Left ventricle myocardium inferior (tissue), 1 donor: ENCODE measurements around the gene WIZ. TPM values are rescaled to one million over a fixed set of nuclear protein-coding genes. Genes with fewer than 3 reads are reported as not detected.

Experiments used
- DNase-seq: peaks from one replicate; pipeline ENCODE4 v3.0.0-alpha.2; 2020
- H3K27ac ChIP-seq: fragments of 200-600 bp; replicated peaks from 2 replicates; pipeline ENCODE4 v1.8.0; 2021
- H3K27me3 ChIP-seq: fragments of 200-600 bp; 2 replicates; pipeline ENCODE4 v1.8.0; 2021; ENCODE audit warnings: low read depth
- H3K36me3 ChIP-seq: fragments of 200-600 bp; 2 replicates; pipeline ENCODE4 v1.8.0; 2021
- H3K4me1 ChIP-seq: fragments of 200-600 bp; 2 replicates; pipeline ENCODE4 v1.8.0; 2021
- H3K4me3 ChIP-seq: fragments of 200-600 bp; 2 replicates; pipeline ENCODE4 v1.8.0; 2021; ENCODE audit warnings: mild to moderate bottlenecking, moderate library complexity
- H3K9me3 ChIP-seq: fragments of 200-600 bp; replicated peaks from 2 replicates; pipeline ENCODE4 v1.8.0; 2021
- CTCF ChIP-seq: fragments of 200-600 bp; IDR thresholded peaks from 2 replicates; pipeline ENCODE4 v1.8.0; 2021; ENCODE audit warnings: antibody characterized with exemption, mild to moderate bottlenecking, borderline replicate concordance
- intact Hi-C: fragments of 100-400 bp; cut with micrococcal nuclease; formaldehyde crosslinking; loops from one replicate; pipeline ENCODE4 v1.11.0; 2022
- total RNA-seq: library from RNA; stranded (reverse); fragmentation: NEBNext Ultra II Directional; extraction: Animal tissue kit (Norgen Biotek cat#: 25700); gene quantifications from one replicate; pipeline ENCODE4 v1.2.1, GENCODE V29; 2021
- donor health status: DM: no; HTN: yes; CAD: no; lungs with severe emphysema.

Gene WIZ
- total RNA-seq, 1 donor from 2014 or later, result 25.3 TPM

- Histone ChIP-seq H3K4me1 (peaks cover 52% of the 10 kb centered on the region), H3K36me3 (peaks cover 11% of the 10 kb centered on the region), H3K4me3 (peak overlapping the region; percentile 95), H3K27me3 (no peaks in the 10 kb centered on the region), H3K9me3 (no peaks in the 10 kb centered on the region), H3K27ac (peak overlapping the region; percentile 99)
- TF ChIP-seq CTCF, result no peak
- intact Hi-C loops, result no loop called here
- DNase-seq, result no peak
Measured at GRCh38 chr19:15433519-15434069, 16.2 kb downstream of the WIZ start.

GRCh38 chr19:15432629-15433518 lies 16.9 kb downstream of the WIZ start:
- Histone ChIP-seq H3K27ac (peak overlapping the region; percentile 99), H3K4me1 (peaks cover 57% of the 10 kb centered on the region), H3K36me3 (peaks cover 13% of the 10 kb centered on the region), H3K9me3 (no peaks in the 10 kb centered on the region), H3K4me3 (peak overlapping the region; percentile 95), H3K27me3 (no peaks in the 10 kb centered on the region)
- peak; percentile 94 for DNase-seq
- TF ChIP-seq CTCF, result no peak
- intact Hi-C loops, result no loop called here

- intact Hi-C loops, result no loop called here
- Histone ChIP-seq H3K4me1 (peaks cover 53% of the 10 kb centered on the region), H3K27ac (peak overlapping the region; percentile 74), H3K36me3 (peaks cover 19% of the 10 kb centered on the region), H3K9me3 (no peaks in the 10 kb centered on the region), H3K27me3 (no peaks in the 10 kb centered on the region), H3K4me3 (peak overlapping the region; percentile 95)
- DNase-seq, result no peak
- TF ChIP-seq CTCF, result no peak
Measured at GRCh38 chr19:15432018-15432494, 17.7 kb downstream of the WIZ start.

- peaks cover 53% of the 10 kb centered on the region for H3K4me1 ChIP-seq
- TF ChIP-seq CTCF, result no peak
- H3K27me3 ChIP-seq, result no peaks in the 10 kb centered on the region
- H3K9me3 ChIP-seq, result no peaks in the 10 kb centered on the region
- no peak for DNase-seq
- H3K36me3 ChIP-seq, result peaks cover 19% of the 10 kb centered on the region
- peak overlapping the region; percentile 95 for H3K4me3 ChIP-seq
- H3K27ac ChIP-seq, result peak overlapping the region; percentile 74
- intact Hi-C loops, result no loop called here
Measured at GRCh38 chr19:15431396-15432017, 18.2 kb downstream of the WIZ start.

GRCh38 chr19:15430526-15431120 lies 19.1 kb downstream of the WIZ start:
- no peak for DNase-seq
- Histone ChIP-seq H3K4me1 (peaks cover 53% of the 10 kb centered on the region), H3K36me3 (peaks cover 25% of the 10 kb centered on the region), H3K27me3 (no peaks in the 10 kb centered on the region), H3K9me3 (no peaks in the 10 kb centered on the region), H3K4me3 (peak overlapping the region; percentile 95), H3K27ac (no peak overlapping the region)
- TF ChIP-seq CTCF, result no peak
- intact Hi-C loops, result no loop called here
